ENCODE results near the gene NUDT2. TPM values are rescaled to one million over a fixed set of nuclear protein-coding genes. Genes with fewer than 3 reads are reported as not detected.

NUDT2 gene
- 10 to 100 TPM in 2 of 4 donors, 1 to 10 TPM in 2; 1.4 to 31.0 (median 9.7) TPM for total RNA-seq

GRCh38 chr9:34328987-34329832 lies at the start of gene NUDT2, which contains the start of gene KIF24:
NUDT2 (plus strand) TSS chr9:34329569; CDS start chr9:34339040, 9,471 bp downstream.
KIF24 (minus strand) TSS chr9:34329268; CDS start chr9:34311346, 17,922 bp downstream.
- peak; percentile 90 for TF ChIP-seq POLR2A (IDR thresholded peaks at IDR 0.05)
- TF ChIP-seq, protein P1, sequence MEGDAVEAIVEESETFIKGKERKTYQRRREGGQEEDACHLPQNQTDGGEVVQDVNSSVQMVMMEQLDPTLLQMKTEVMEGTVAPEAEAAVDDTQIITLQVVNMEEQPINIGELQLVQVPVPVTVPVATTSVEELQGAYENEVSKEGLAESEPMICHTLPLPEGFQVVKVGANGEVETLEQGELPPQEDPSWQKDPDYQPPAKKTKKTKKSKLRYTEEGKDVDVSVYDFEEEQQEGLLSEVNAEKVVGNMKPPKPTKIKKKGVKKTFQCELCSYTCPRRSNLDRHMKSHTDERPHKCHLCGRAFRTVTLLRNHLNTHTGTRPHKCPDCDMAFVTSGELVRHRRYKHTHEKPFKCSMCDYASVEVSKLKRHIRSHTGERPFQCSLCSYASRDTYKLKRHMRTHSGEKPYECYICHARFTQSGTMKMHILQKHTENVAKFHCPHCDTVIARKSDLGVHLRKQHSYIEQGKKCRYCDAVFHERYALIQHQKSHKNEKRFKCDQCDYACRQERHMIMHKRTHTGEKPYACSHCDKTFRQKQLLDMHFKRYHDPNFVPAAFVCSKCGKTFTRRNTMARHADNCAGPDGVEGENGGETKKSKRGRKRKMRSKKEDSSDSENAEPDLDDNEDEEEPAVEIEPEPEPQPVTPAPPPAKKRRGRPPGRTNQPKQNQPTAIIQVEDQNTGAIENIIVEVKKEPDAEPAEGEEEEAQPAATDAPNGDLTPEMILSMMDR (IDR thresholded peaks at IDR 0.05) = peak in 1 of 5 experiments; percentile 1
- no peak for TF ChIP-seq EP300 (IDR thresholded peaks at IDR 0.05; ENCODE audit: low read depth)
- TF ChIP-seq POLR2AphosphoS5 (IDR thresholded peaks at IDR 0.05) = peak; percentile 89 to 91 (median 91)
- H3K4me1 ChIP-seq = peaks cover 13 to 20% (median 14%) of the 10 kb centered on the region in 4 donors
- in situ Hi-C loops (cut with MboI; ENCODE audit: low pct_ligation_motif_present in 1 of 4, low pct_unique_long_range_greater_than_20kb in 1 of 4, low sequenced_read_pairs in 3 of 4) = no loop called here
- H3K27ac ChIP-seq = peak within 1 kb of the TSS; percentile 96 to 100 (median 98)
- no peaks in the 10 kb centered on the region for H3K9me3 ChIP-seq
- WGBS, 2 donors (ENCODE audit: low coverage in 1 of 2) = 0% methylated on average over 11 to 51 of the region's 64 CpGs
- intact Hi-C loops (cut with DNase I; ENCODE audit: low total_unique reads) = no loop called here
- H3K4me3 ChIP-seq = peak within 1 kb of the TSS; percentile 49 to 99 (median 84)
- no peaks in the 10 kb centered on the region for H3K27me3 ChIP-seq
- DNase-seq = peak; percentile 97
- H3K36me3 ChIP-seq = no peaks in the 10 kb centered on the region

GRCh38 chr9:34282096-34282495 lies 47.3 kb upstream of the NUDT2 start:
- no peak for DNase-seq
- H3K4me1 ChIP-seq = no peaks in the 10 kb centered on the region
- H3K27ac ChIP-seq = no peak overlapping the region
- intact Hi-C loops (cut with DNase I; ENCODE audit: low total_unique reads) = no loop called here
- H3K27me3 ChIP-seq = no peaks in the 10 kb centered on the region
- H3K36me3 ChIP-seq = no peaks in the 10 kb centered on the region
- in situ Hi-C loops (cut with MboI; ENCODE audit: low pct_ligation_motif_present in 1 of 4, low pct_unique_long_range_greater_than_20kb in 1 of 4, low sequenced_read_pairs in 3 of 4) = no loop called here
- no peaks in the 10 kb centered on the region for H3K9me3 ChIP-seq
- TF ChIP-seq EP300 (IDR thresholded peaks at IDR 0.05; ENCODE audit: low read depth) (no peak), POLR2AphosphoS5 (IDR thresholded peaks at IDR 0.05) (no peak), POLR2A (IDR thresholded peaks at IDR 0.05) (no peak)
- TF ChIP-seq, protein P1 (IDR thresholded peaks at IDR 0.05) = no peak
- no peak overlapping the region for H3K4me3 ChIP-seq
- WGBS, 2 donors (ENCODE audit: low coverage in 1 of 2) = 77 to 89% methylated on average over 1 of the region's 1 CpG

GRCh38 chr9:34289159-34289558 lies 40.2 kb upstream of the NUDT2 start:
- H3K27ac ChIP-seq = no peak overlapping the region
- WGBS, 2 donors (ENCODE audit: low coverage in 1 of 2) = 95 to 100% methylated on average over 2 of the region's 2 CpGs

DNA sequence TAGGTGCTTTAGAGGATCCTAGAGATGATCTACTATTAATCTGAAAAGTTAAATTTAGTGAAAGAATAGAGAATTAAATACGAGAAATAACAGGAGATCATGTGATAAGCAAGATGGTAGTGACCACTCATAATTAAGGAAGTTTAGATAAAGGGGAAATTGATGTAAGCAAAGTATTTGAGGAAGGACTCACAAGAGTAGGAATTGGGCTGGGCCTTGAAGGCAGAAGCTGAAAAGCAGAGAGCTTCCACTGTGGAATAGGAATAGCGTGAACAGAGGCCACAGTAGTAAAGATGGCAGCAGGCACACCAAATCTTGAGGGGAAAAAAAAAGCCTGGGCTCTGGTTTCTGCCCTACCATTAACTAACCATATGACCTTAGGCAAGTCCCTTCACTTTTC lies 38.3 kb upstream of the NUDT2 start:
- no peak overlapping the region for H3K4me3 ChIP-seq
- no peak overlapping the region for H3K27ac ChIP-seq
- no peaks in the 10 kb centered on the region for H3K27me3 ChIP-seq
- TF ChIP-seq POLR2AphosphoS5 (IDR thresholded peaks at IDR 0.05) (no peak), EP300 (IDR thresholded peaks at IDR 0.05; ENCODE audit: low read depth) (no peak), POLR2A (IDR thresholded peaks at IDR 0.05) (no peak)
- TF ChIP-seq, protein P1 (IDR thresholded peaks at IDR 0.05) = no peak
- intact Hi-C loops (cut with DNase I; ENCODE audit: low total_unique reads) (no loop called here), in situ Hi-C loops (cut with MboI; ENCODE audit: low pct_ligation_motif_present in 1 of 4, low pct_unique_long_range_greater_than_20kb in 1 of 4, low sequenced_read_pairs in 3 of 4) (no loop called here)
- no peaks in the 10 kb centered on the region for H3K36me3 ChIP-seq
- no peaks in the 10 kb centered on the region for H3K4me1 ChIP-seq
- no peaks in the 10 kb centered on the region for H3K9me3 ChIP-seq
- WGBS, 2 donors (ENCODE audit: low coverage in 1 of 2) = 79 to 80% methylated on average over 2 of the region's 2 CpGs
- no peak for DNase-seq

More at GRCh38 chr9:34289159-34289558, 40.2 kb upstream of the NUDT2 start:
- in situ Hi-C loops (cut with MboI; ENCODE audit: low pct_ligation_motif_present in 1 of 4, low pct_unique_long_range_greater_than_20kb in 1 of 4, low sequenced_read_pairs in 3 of 4) = no loop called here
- H3K9me3 ChIP-seq = no peaks in the 10 kb centered on the region
- intact Hi-C loops (cut with DNase I; ENCODE audit: low total_unique reads) = no loop called here
- DNase-seq = no peak
- no peaks in the 10 kb centered on the region for H3K36me3 ChIP-seq
- no peaks in the 10 kb centered on the region for H3K4me1 ChIP-seq
- no peaks in the 10 kb centered on the region for H3K27me3 ChIP-seq
- no peak overlapping the region for H3K4me3 ChIP-seq
- no peak for TF ChIP-seq POLR2A (IDR thresholded peaks at IDR 0.05)

All from transverse colon (tissue), 4 donors.